B cell (primary cell): ENCODE data around the gene SRRD. TPM values are rescaled to one million over a fixed set of nuclear protein-coding genes. Genes with fewer than 3 reads are reported as not detected.
A peak's percentile ranks its signal among the peaks of the same experiment; 100 is the strongest.

Source experiments
- ATAC-seq: fragments of 200-7000 bp; cut with Tn5 transposase; one replicate; pipeline ENCODE4 v1.10.0; 2021; ENCODE audit warnings: low read depth, mild to moderate bottlenecking, moderate number of reproducible peaks, moderate library complexity
- CTCF ChIA-PET: fragments of 350-600 bp; sonication (Branson Sonifier 250); formaldehyde crosslinking; loops from one replicate; lab custom pipeline; 2021; ENCODE audit warnings: antibody characterized with exemption, inconsistent platforms; lab: Charles Lee
- POLR2A ChIA-PET: fragments of 350-600 bp; sonication (Branson Sonifier 250); formaldehyde crosslinking; loops from one replicate; lab custom pipeline; 2021; ENCODE audit warnings: antibody characterized with exemption; lab: Charles Lee
- DNase-seq: peaks from one replicate; pipeline ENCODE4 v3.0.0; 2013
- H2AFZ ChIP-seq: 2 replicates; pipeline ENCODE4 v1.6.1; 2012; ENCODE audit warnings: mild to moderate bottlenecking, low read depth, low read length; ENCODE audit not compliant: insufficient read depth, poor library complexity, severe bottlenecking
- H3K27ac ChIP-seq, 2 donors: 1 replicate in 1 of 2; 2 replicates in 1 of 2; pipeline ENCODE4 v1.5.1; 2012 to 2013; ENCODE audit warnings: low read length in 2 of 2, mild to moderate bottlenecking in 2 of 2, moderate library complexity in 1 of 2
- H3K27me3 ChIP-seq, 4 experiments: fragments of 200-600 bp in 1 of 4; sonication (generic) in 1 of 4; replicated peaks in 1 of 4; 1 replicate in 2 of 4; 2 replicates in 2 of 4; pipeline versions ENCODE4 v1.6.1 to v1.7.0; 2013 to 2016; ENCODE audit warnings: low read length in 3 of 4, mild to moderate bottlenecking in 2 of 4, mixed read lengths in 1 of 4, moderate library complexity in 1 of 4; ENCODE audit not compliant: insufficient read depth in 4 of 4, control insufficient read depth in 3 of 4; ENCODE audit errors: control extremely low read depth in 1 of 4
- H3K36me3 ChIP-seq, 2 experiments: replicated peaks in 1 of 2; 1 replicate in 1 of 2; 2 replicates in 1 of 2; pipeline versions ENCODE4 v1.6.1 to v1.7.1; 2013; ENCODE audit warnings: low read length in 1 of 2; ENCODE audit not compliant: insufficient read depth in 2 of 2, control insufficient read depth in 1 of 2; ENCODE audit errors: control extremely low read depth in 1 of 2, extremely low read depth in 1 of 2
- H3K4me1 ChIP-seq, 2 donors: fragments of 200-600 bp in 1 of 2; sonication (generic) in 1 of 2; 1 replicate in 1 of 2; 2 replicates in 1 of 2; pipeline versions ENCODE4 v1.5.1 to v1.6.1; 2013 to 2017; ENCODE audit warnings: low read length in 2 of 2; ENCODE audit not compliant: control insufficient read depth in 2 of 2, insufficient read depth in 2 of 2
- H3K4me2 ChIP-seq: replicated peaks from 2 replicates; pipeline ENCODE3; 2012; ENCODE audit warnings: mild to moderate bottlenecking, low read depth, low read length; ENCODE audit not compliant: poor library complexity, severe bottlenecking
- H3K4me3 ChIP-seq, 5 experiments: fragments of 200-600 bp in 1 of 5; sonication (generic) in 1 of 5; 1 replicate in 3 of 5; 2 replicates in 2 of 5; pipeline versions ENCODE4 v1.5.1 to v1.7.0; 2011 to 2016; ENCODE audit warnings: low read length in 4 of 5, mild to moderate bottlenecking in 4 of 5, low read depth in 2 of 5, control low read depth in 1 of 5, moderate library complexity in 1 of 5; ENCODE audit not compliant: insufficient read depth in 1 of 5; ENCODE audit errors: control extremely low read depth in 1 of 5, extremely low read depth in 1 of 5
- H3K79me2 ChIP-seq: fragments of 200-600 bp; sonication (generic); one replicate; pipeline ENCODE4 v1.6.0; 2016; ENCODE audit warnings: low read length; ENCODE audit not compliant: control insufficient read depth, insufficient read depth
- H3K9ac ChIP-seq: fragments of 200-600 bp; sonication (generic); 2 replicates; pipeline ENCODE4 v1.6.1; 2017; ENCODE audit warnings: mild to moderate bottlenecking, low read length, moderate library complexity
- H3K9me3 ChIP-seq, 3 donors: one replicate each; pipeline versions ENCODE4 v1.6.1 to v1.7.1; 2013; ENCODE audit warnings: low read length in 2 of 3; ENCODE audit not compliant: control insufficient read depth in 2 of 3, insufficient read depth in 1 of 3; ENCODE audit errors: control extremely low read depth in 1 of 3
- H4K20me1 ChIP-seq: 2 replicates; pipeline ENCODE4 v1.6.0; 2012; ENCODE audit warnings: mild to moderate bottlenecking, low read length; ENCODE audit not compliant: insufficient read depth, control insufficient read depth, poor library complexity, severe bottlenecking
- H3K27ac Mint-ChIP-seq: one replicate; pipeline ENCODE4 v1.8.0; 2021; ENCODE audit warnings: mixed read lengths
- H3K27me3 Mint-ChIP-seq: one replicate; pipeline ENCODE4 v1.8.0; 2021; ENCODE audit warnings: mixed read lengths
- H3K4me1 Mint-ChIP-seq: one replicate; pipeline ENCODE4 v1.8.0; 2021; ENCODE audit warnings: mixed read lengths
- H3K4me3 Mint-ChIP-seq: one replicate; pipeline ENCODE4 v1.8.0; 2021; ENCODE audit warnings: mixed read lengths
- H3K9me3 Mint-ChIP-seq: one replicate; pipeline ENCODE4 v1.8.0; 2022; ENCODE audit warnings: mixed read lengths; ENCODE audit not compliant: insufficient read depth
- EZH2 ChIP-seq: IDR thresholded peaks from 2 replicates; pipeline ENCODE4 v1.6.1; 2012; ENCODE audit warnings: borderline replicate concordance, low read depth, mild to moderate bottlenecking, moderate library complexity, low read length; ENCODE audit not compliant: insufficient read depth, poor library complexity, severe bottlenecking
- whole genome bisulfite sequencing: methylation state at CpG from one replicate; pipeline ENCODE4 v1.1.5; 2013; ENCODE audit warnings: missing lambda C conversion rate; ENCODE audit not compliant: insufficient coverage; 5-methylcytosine and 5-hydroxymethylcytosine counted together
- intact Hi-C: fragments of 100-400 bp; cut with micrococcal nuclease; formaldehyde crosslinking; loops from one replicate; pipeline ENCODE4 v1.10.0; 2022
- polyA plus RNA-seq: library from polyadenylated mRNA; depleted of rRNA; stranded (reverse); fragments of >200 nt; gene quantifications from 2 replicates; pipeline ENCODE4 v1.2.3, GENCODE V29; 2012
- total RNA-seq, 2 donors: library from RNA; stranded (reverse); fragments of 120-200 nt in 1 of 2; gene quantifications; 1 replicate in 1 of 2; 2 replicates in 1 of 2; pipeline versions ENCODE4 v1.2.3 to v1.2.4, GENCODE V29; 2013 to 2022
- TF ChIP-seq, protein P1 (sequence below): fragments of 200-600 bp; IDR thresholded peaks from one replicate; pipeline ENCODE4 v1.8.0; 2022; ENCODE audit warnings: antibody characterized with exemption, mild to moderate bottlenecking

SRRD gene
- total and polyA plus RNA-seq, 2 donors (not counting 1 experiment from before 2014, with no cell fraction given), result 7.8 to 19.2 TPM

DNA sequence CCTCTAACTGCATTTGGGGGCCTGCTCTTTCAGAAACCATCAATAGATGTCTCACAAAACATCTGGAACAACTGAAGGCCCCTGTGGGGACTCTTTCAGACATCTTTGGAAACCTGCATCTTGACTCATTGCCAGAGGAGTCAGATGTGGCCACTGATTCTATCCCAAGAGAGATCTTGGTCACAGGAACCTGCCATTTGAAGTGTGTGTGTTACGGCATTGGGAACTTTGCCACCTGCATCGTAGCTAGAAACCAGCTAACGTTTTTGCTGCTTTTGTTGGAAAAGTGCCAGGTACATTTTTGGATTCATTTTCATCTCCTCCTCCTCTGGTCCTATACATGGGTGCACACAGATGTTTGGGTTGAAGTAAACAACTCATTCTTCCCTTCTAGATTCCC is 4.3 kb downstream of the SRRD start:
- POLR2A ChIA-PET, result no interaction called here
- H3K27ac Mint-ChIP-seq, result no peak overlapping the region

DNA sequence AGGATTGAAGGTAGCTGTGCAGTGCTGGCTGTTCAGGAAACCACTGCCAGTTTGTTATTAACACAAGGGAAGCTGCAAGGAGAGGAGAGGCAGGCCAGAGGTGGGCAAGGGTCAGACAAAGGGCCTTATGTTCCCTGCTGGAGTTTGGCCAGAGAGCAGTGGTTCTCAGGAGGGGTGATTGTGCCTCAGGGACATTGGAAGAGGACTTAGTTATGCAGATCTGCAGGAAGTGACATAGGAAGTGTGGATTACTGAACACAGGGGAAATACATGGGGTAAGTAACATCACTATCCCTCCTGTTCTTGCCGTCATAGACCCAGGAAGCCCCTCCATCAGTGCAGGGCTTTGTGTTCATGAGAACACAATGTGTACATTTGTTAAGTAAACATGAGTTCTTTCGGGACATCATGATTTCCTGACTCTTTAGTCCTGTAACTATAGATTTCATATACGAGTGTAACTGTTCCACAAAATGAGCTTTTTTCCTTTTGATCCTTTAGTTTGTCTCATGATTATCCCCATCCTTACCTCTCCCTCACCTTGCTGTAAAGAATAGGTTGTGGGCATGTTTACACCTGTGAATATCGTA is 5.9 kb downstream of the SRRD start:
- POLR2A ChIA-PET, result no interaction called here
- ATAC-seq, result no peak
- H3K4me1 ChIP-seq, result peaks cover under 1 to 5% of the 10 kb centered on the region in 2 donors
- intact Hi-C loops, result no loop called here
- CTCF ChIA-PET, result no interaction called here
- H3K9ac ChIP-seq, result no peak overlapping the region
- no peak overlapping the region for H2AFZ ChIP-seq
- H4K20me1 ChIP-seq, result no peaks in the 10 kb centered on the region
- no peak overlapping the region for H3K4me3 ChIP-seq
- peaks cover 13 to 66% of the 10 kb centered on the region in 2 experiments for H3K36me3 ChIP-seq
- H3K27me3 ChIP-seq, result no peaks in the 10 kb centered on the region
- TF ChIP-seq, protein P1, sequence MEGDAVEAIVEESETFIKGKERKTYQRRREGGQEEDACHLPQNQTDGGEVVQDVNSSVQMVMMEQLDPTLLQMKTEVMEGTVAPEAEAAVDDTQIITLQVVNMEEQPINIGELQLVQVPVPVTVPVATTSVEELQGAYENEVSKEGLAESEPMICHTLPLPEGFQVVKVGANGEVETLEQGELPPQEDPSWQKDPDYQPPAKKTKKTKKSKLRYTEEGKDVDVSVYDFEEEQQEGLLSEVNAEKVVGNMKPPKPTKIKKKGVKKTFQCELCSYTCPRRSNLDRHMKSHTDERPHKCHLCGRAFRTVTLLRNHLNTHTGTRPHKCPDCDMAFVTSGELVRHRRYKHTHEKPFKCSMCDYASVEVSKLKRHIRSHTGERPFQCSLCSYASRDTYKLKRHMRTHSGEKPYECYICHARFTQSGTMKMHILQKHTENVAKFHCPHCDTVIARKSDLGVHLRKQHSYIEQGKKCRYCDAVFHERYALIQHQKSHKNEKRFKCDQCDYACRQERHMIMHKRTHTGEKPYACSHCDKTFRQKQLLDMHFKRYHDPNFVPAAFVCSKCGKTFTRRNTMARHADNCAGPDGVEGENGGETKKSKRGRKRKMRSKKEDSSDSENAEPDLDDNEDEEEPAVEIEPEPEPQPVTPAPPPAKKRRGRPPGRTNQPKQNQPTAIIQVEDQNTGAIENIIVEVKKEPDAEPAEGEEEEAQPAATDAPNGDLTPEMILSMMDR, result no peak
- no peak for TF ChIP-seq EZH2
- H3K9me3 Mint-ChIP-seq, result no peaks in the 10 kb centered on the region
- H3K4me3 Mint-ChIP-seq, result no peak overlapping the region
- DNase-seq, result no peak
- no CpG with 5 or more reads among the region's 4 CpGs for WGBS
- H3K4me1 Mint-ChIP-seq, result peaks cover 18% of the 10 kb centered on the region
- no peak overlapping the region for H3K4me2 ChIP-seq
- peaks cover 3% of the 10 kb centered on the region for H3K79me2 ChIP-seq
- H3K27me3 Mint-ChIP-seq, result no peaks in the 10 kb centered on the region
- H3K27ac ChIP-seq, result no peak overlapping the region
- no peaks in the 10 kb centered on the region for H3K9me3 ChIP-seq
- H3K27ac Mint-ChIP-seq, result peak overlapping the region; percentile 27

More for the DNA sequence above, 4.3 kb downstream of the SRRD start:
- no peak overlapping the region for H3K4me3 ChIP-seq
- H3K27ac ChIP-seq, result no peak overlapping the region
- peaks cover 12 to 52% of the 10 kb centered on the region in 2 experiments for H3K36me3 ChIP-seq
- H2AFZ ChIP-seq, result no peak overlapping the region
- Mint-ChIP-seq H3K4me3 (no peak overlapping the region), H3K4me1 (peaks cover 31% of the 10 kb centered on the region), H3K27me3 (no peaks in the 10 kb centered on the region), H3K9me3 (no peaks in the 10 kb centered on the region)
- ATAC-seq, result no peak
- H4K20me1 ChIP-seq, result no peaks in the 10 kb centered on the region
- no peaks in the 10 kb centered on the region for H3K9me3 ChIP-seq
- no peak overlapping the region for H3K9ac ChIP-seq
- intact Hi-C loops, result no loop called here
- WGBS, result 9% methylated on average over 3 of the region's 3 CpGs
- CTCF ChIA-PET, result no interaction called here
- H3K4me1 ChIP-seq, result peaks cover 7 to 15% of the 10 kb centered on the region in 2 donors
- DNase-seq, result no peak
- TF ChIP-seq EZH2, result no peak
- TF ChIP-seq, protein P1, result no peak
- H3K79me2 ChIP-seq, result peaks cover 9% of the 10 kb centered on the region
- H3K27me3 ChIP-seq, result no peaks in the 10 kb centered on the region
- no peak overlapping the region for H3K4me2 ChIP-seq
